ENCODE data around the gene ADCK2. TPM values are rescaled to one million over a fixed set of nuclear protein-coding genes. Genes with fewer than 3 reads are reported as not detected.
"Not testable (repeated sequence)": the region's sequence is repeated elsewhere in the genome, so short reads cannot be mapped to it uniquely, and the experiment has no call there.

Gene ADCK2
- total RNA-seq, 2 donors from 2014 or later: 20.8 to 25.7 TPM

DNA sequence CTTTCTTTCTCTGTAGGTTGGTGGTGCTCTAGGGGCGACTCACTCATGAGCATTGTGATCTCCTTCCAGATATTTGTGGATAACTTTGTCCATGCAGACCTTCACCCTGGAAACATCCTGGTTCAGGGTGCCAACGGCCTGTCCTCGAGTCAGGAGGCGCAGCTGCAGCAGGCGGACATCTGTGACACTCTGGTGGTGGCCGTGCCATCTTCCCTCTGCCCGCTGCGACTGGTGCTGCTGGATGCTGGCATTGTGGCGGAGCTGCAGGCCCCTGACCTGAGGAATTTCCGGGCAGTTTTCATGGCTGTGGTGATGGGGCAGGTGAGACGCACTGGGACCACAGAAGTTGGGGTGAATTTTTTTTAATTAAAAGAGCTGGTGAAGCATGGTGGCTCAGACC is 14.2 kb downstream of the ADCK2 start:
- Histone ChIP-seq H3K27me3 (replicated peaks; ENCODE audit: insufficient read depth) (no peaks in the 10 kb centered on the region), H3K4me1 (ENCODE audit: control insufficient read depth in 1 of 2, low read depth in 2 of 2) (no peaks in the 10 kb centered on the region), H3K4me3 (no peak overlapping the region), H3K27ac (no peak overlapping the region), H3K36me3 (peaks cover 26% of the 10 kb centered on the region), H3K9me3 (no peaks in the 10 kb centered on the region)
- ATAC-seq (ENCODE audit: insufficient number of reproducible peaks, low FRiP score, low read depth) (no peak), DNase-seq (ENCODE audit: low spot score) (no peak)
- TF ChIP-seq, protein P1, sequence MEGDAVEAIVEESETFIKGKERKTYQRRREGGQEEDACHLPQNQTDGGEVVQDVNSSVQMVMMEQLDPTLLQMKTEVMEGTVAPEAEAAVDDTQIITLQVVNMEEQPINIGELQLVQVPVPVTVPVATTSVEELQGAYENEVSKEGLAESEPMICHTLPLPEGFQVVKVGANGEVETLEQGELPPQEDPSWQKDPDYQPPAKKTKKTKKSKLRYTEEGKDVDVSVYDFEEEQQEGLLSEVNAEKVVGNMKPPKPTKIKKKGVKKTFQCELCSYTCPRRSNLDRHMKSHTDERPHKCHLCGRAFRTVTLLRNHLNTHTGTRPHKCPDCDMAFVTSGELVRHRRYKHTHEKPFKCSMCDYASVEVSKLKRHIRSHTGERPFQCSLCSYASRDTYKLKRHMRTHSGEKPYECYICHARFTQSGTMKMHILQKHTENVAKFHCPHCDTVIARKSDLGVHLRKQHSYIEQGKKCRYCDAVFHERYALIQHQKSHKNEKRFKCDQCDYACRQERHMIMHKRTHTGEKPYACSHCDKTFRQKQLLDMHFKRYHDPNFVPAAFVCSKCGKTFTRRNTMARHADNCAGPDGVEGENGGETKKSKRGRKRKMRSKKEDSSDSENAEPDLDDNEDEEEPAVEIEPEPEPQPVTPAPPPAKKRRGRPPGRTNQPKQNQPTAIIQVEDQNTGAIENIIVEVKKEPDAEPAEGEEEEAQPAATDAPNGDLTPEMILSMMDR (IDR thresholded peaks at IDR 0.05): no peak

DNA sequence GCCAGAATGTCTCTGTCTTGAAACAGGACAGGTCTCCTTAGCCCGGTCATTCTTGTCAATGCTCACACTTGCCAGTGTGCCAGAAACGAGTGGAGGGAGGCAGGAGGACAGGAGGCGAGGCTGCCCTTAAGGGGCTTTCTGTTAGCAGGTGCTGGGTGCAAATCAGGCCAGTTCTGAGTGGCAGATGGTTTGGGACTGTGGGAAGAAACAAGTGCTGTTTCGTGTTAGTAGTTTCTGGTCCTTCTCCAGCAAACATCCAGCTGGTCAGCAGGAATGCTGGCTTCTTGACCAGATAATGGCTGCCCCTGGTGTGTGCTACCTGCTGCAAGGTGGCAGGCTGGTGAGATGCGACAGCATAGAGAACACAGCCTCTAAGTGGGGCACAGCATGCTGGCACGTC is 15.6 kb downstream of the ADCK2 start:
- no peak for DNase-seq (ENCODE audit: low spot score)
- ATAC-seq (ENCODE audit: insufficient number of reproducible peaks, low FRiP score, low read depth): no peak

DNA sequence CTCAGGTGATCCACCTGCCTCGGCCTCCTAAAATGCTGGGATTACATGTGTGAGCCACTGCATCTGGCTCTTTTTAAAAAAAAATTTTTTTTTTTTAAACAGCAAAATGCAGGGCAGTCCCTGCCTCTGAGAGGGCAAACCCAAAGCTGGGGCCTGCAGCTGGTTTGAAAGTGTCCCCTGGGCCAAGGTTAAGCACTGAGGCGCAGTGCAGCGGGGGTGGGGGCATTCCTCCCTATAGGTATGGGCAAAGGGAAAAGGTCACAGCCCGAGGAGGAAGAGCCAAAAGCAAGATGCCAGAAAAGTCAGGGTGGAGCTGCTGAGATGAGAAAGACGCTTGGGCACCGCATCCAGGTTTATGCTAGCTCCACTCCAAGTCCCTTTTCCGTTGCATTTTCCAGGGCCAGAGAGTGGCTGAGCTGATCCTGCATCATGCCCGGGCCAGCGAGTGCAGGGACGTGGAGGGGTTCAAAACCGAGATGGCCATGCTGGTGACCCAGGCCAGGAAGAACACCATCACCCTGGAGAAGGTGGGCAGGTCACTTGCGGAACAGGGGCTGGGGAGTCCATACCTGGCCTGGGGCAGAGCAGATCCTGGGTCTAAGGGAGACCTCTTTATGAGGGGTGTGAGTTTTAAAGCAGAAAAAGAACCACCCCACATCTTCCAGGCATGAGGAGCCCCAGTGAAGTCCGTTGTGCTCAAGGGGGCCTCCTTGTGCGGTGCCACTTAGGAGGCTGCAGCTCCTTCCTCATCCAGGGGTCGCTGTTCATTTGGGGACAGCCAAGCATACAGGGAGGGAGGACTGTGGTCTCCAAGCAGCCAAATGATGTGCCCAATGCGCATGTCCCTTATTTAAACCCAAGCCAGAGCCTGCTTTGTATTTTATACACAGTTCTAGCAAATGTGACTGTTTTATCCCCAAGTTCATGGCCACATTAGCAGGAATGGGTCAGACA is 16.7 kb downstream of the ADCK2 start:
- TF ChIP-seq, protein P1 (IDR thresholded peaks at IDR 0.05): no peak
- no peaks in the 10 kb centered on the region for H3K27me3 ChIP-seq (replicated peaks; ENCODE audit: insufficient read depth)
- peaks cover 21% of the 10 kb centered on the region for H3K36me3 ChIP-seq
- no peak for DNase-seq (ENCODE audit: low spot score)
- H3K4me3 ChIP-seq: no peak overlapping the region
- no peaks in the 10 kb centered on the region for H3K4me1 ChIP-seq (ENCODE audit: control insufficient read depth in 1 of 2, low read depth in 2 of 2)
- no peaks in the 10 kb centered on the region for H3K9me3 ChIP-seq
- no peak for ATAC-seq (ENCODE audit: insufficient number of reproducible peaks, low FRiP score, low read depth)
- H3K27ac ChIP-seq: no peak overlapping the region

More for the DNA sequence above, 15.6 kb downstream of the ADCK2 start:
- Histone ChIP-seq H3K27me3 (replicated peaks; ENCODE audit: insufficient read depth) (no peaks in the 10 kb centered on the region), H3K36me3 (peaks cover 26% of the 10 kb centered on the region), H3K4me1 (ENCODE audit: control insufficient read depth in 1 of 2, low read depth in 2 of 2) (no peaks in the 10 kb centered on the region), H3K4me3 (no peak overlapping the region), H3K27ac (no peak overlapping the region), H3K9me3 (no peaks in the 10 kb centered on the region)
- TF ChIP-seq, protein P1 (IDR thresholded peaks at IDR 0.05): no peak

DNA sequence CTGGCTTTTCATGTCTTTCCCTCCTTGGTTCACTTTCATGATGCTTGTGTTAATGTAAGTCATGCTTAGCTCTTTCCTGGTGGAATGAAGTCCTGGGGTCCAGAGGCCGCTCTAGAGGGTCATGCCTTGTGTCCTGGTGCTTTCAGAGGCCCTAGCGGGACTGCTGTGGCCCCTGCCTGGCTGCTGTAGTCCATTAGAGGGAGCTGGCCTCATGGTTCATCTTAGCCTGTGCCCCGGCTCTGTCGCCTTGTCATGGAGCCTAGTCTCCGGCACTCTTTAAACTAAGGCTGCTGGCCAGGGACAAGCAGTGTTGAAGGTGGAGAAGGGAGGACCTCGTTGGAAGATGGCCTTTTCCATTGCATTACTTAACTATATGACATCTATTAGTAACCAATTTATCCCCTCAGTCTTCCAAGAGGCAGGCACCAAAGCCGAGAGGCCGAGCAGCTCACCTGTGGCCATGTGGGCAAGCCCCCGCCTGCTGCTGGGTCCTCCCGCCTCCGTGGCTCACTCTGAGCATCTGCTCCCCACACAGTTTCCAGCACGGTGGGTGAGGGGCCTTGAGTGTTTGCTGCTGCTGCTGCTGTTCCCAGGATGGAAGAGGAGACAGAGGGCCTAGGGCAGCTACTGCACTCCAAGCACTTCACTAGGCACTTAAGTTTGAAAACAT is 18.8 kb downstream of the ADCK2 start:
- H3K36me3 ChIP-seq: peaks cover 22% of the 10 kb centered on the region
- ATAC-seq (ENCODE audit: insufficient number of reproducible peaks, low FRiP score, low read depth) (no peak), DNase-seq (ENCODE audit: low spot score) (no peak)
- no peak overlapping the region for H3K4me3 ChIP-seq
- H3K4me1 ChIP-seq (ENCODE audit: control insufficient read depth in 1 of 2, low read depth in 2 of 2): peaks cover 0 to 6% of the 10 kb centered on the region in 2 donors
- TF ChIP-seq, protein P1 (IDR thresholded peaks at IDR 0.05): no peak
- H3K9me3 ChIP-seq: no peaks in the 10 kb centered on the region
- H3K27me3 ChIP-seq (replicated peaks; ENCODE audit: insufficient read depth): no peaks in the 10 kb centered on the region
- H3K27ac ChIP-seq: no peak overlapping the region

DNA sequence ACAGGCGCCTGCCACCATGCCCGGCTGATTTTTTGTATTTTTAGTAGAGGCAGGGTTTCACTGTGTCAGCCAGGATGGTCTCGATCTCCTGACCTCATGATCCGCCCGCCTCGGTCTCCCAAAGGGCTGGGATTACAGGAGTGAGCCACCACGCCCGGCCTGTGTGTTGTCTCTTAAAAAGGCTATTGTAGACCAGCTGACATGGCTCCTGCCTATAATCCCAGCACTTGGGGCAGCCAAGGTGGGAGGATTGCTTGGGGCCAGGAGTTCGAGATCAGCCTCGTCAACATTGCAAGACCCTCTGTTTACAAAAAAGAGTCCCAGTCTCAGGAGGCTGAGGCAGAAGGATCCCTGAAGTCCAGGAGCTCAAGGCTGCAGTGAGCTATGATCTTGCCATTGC is 21.1 kb downstream of the ADCK2 start:
- H3K9me3 ChIP-seq; DNase-seq (ENCODE audit: low spot score); H3K27ac ChIP-seq; H3K4me3 ChIP-seq; H3K27me3 ChIP-seq (replicated peaks; ENCODE audit: insufficient read depth); ATAC-seq (ENCODE audit: insufficient number of reproducible peaks, low FRiP score, low read depth): not testable (repeated sequence)
- H3K4me1 ChIP-seq (ENCODE audit: control insufficient read depth in 1 of 2, low read depth in 2 of 2): peaks cover 7 to 19% of the 10 kb centered on the region in 2 donors
- H3K36me3 ChIP-seq: peaks cover 16% of the 10 kb centered on the region

Measured in thoracic aorta (tissue), 2 donors.